Thyroid gland (tissue), 4 donors: Measurements from ENCODE around the gene MEGF6.

Source experiments
- POLR2A ChIP-seq, 2 donors: fragments of 450-650 bp; IDR thresholded peaks; one replicate each; pipeline ENCODE4 v1.6.1; 2017; ENCODE audit warnings: antibody characterized with exemption in 2 of 2, mild to moderate bottlenecking in 2 of 2, moderate library complexity in 1 of 2
- TF ChIP-seq, protein P1 (sequence below), 6 experiments: fragments of 200-600 bp in 3 of 6; fragments of 450-650 bp in 3 of 6; sonication (generic) in 3 of 6; IDR thresholded peaks; one replicate each; pipeline ENCODE4 v1.5.1; 2016 to 2019; ENCODE audit warnings: antibody characterized with exemption in 6 of 6, mild to moderate bottlenecking in 2 of 6, inconsistent platforms in 1 of 6, moderate library complexity in 1 of 6

DNA sequence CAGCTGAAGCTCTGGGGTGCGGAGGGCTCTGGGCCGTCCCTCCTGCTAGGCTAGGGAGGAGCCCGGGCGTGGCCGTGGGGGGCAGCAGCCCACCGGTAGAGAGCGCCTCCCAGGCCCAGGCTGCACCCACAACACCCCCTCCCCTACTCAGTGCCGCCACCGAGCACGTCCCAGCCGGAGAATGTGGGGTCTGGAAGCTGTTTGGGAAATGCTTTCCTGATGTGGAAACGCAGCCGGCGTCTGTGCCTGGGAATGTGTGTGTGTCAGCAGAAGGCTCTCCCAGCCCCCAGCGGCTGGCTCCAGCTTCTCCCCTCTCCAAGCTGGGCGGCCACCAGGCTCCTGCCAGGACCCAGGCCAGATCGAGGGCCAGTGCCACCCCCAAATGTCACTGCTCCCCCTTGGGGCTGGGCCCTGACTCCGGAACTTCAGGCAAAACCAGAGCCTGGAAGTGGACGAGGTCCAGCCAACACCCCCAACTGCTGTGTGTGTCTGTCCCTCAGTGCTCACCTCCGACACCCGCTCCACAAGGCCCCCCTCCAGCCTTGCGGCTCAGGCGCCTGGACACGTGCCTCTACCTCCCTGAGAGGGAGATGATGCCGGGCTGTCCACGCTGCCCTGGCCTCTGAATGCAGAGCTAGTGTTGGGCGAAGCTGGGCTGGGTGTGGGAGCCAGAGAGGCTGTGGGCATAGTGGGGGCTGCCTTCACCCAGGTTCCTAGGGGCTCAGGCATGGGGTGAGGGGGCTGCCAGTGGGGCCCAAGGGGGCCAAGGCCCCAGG lies 74.7 kb downstream of the MEGF6 start:
- TF ChIP-seq, protein P1, sequence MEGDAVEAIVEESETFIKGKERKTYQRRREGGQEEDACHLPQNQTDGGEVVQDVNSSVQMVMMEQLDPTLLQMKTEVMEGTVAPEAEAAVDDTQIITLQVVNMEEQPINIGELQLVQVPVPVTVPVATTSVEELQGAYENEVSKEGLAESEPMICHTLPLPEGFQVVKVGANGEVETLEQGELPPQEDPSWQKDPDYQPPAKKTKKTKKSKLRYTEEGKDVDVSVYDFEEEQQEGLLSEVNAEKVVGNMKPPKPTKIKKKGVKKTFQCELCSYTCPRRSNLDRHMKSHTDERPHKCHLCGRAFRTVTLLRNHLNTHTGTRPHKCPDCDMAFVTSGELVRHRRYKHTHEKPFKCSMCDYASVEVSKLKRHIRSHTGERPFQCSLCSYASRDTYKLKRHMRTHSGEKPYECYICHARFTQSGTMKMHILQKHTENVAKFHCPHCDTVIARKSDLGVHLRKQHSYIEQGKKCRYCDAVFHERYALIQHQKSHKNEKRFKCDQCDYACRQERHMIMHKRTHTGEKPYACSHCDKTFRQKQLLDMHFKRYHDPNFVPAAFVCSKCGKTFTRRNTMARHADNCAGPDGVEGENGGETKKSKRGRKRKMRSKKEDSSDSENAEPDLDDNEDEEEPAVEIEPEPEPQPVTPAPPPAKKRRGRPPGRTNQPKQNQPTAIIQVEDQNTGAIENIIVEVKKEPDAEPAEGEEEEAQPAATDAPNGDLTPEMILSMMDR (IDR thresholded peaks at IDR 0.05) = no peak
- TF ChIP-seq POLR2A (IDR thresholded peaks at IDR 0.05) = no peak
